Choroid plexus epithelial cell (primary cell): ENCODE results near the gene NKAIN4.
A peak's percentile ranks its signal among the peaks of the same experiment; 100 is the strongest.

Experiments
- DNase-seq: peaks from one replicate; pipeline ENCODE4 v3.0.0-alpha.2; 2010; ENCODE audit warnings: low read depth
- H3K4me3 ChIP-seq: 2 replicates; pipeline ENCODE4 v1.5.1; 2011; ENCODE audit warnings: low read depth, mild to moderate bottlenecking, control low read depth, low read length, moderate library complexity
- CTCF ChIP-seq: conservative IDR thresholded peaks from 2 replicates; pipeline ENCODE4 v1.5.1; 2011; ENCODE audit warnings: low read depth, mild to moderate bottlenecking, control low read depth, inconsistent platforms, low read length, moderate library complexity

Gene NKAIN4

GRCh38 chr20:63292904-63293303 lies 38.6 kb upstream of the NKAIN4 start, which contains the start of gene COL20A1:
Gene COL20A1 (plus strand): TSS chr20:63293186. CDS start chr20:63295108, 1,922 bp downstream.
- TF ChIP-seq CTCF = no peak
- DNase-seq = no peak
- no peak within 1 kb of the TSS for H3K4me3 ChIP-seq

GRCh38 chr20:63292292-63292701 lies 38.0 kb upstream of the NKAIN4 start:
- TF ChIP-seq CTCF = no peak
- no peak for DNase-seq
- no peak overlapping the region for H3K4me3 ChIP-seq

GRCh38 chr20:63291811-63292210 lies 37.5 kb upstream of the NKAIN4 start:
- H3K4me3 ChIP-seq = no peak overlapping the region
- no peak for DNase-seq
- TF ChIP-seq CTCF = no peak

- peak; percentile 31 for DNase-seq
- H3K4me3 ChIP-seq = no peak overlapping the region
These were observed 36.6 kb upstream of the NKAIN4 start for GRCh38 chr20:63290677-63291472.

GRCh38 chr20:63290136-63290676 lies 35.9 kb upstream of the NKAIN4 start:
- no peak for TF ChIP-seq CTCF
- no peak for DNase-seq

More at GRCh38 chr20:63290677-63291472, 36.6 kb upstream of the NKAIN4 start:
- TF ChIP-seq CTCF = peak; percentile 67

GRCh38 chr20:63289311-63290135 lies 35.3 kb upstream of the NKAIN4 start:
- TF ChIP-seq CTCF = no peak
- DNase-seq = no peak
- no peak overlapping the region for H3K4me3 ChIP-seq

More at GRCh38 chr20:63290136-63290676, 35.9 kb upstream of the NKAIN4 start:
- no peak overlapping the region for H3K4me3 ChIP-seq
